GM12878 (cell line): ENCODE results near the gene DDR2. TPM values are rescaled to one million over a fixed set of nuclear protein-coding genes. Genes with fewer than 3 reads are reported as not detected.

Source experiments
- ATAC-seq: fragments of 200-7000 bp; cut with Tn5 transposase; 3 replicates; pipeline ENCODE4 v1.9.1; 2020; ENCODE audit warnings: mild to moderate bottlenecking, moderate library complexity
- BruUV-seq: library from RNA; stranded (reverse); fragments of 400-500 nt; replicated peaks from 2 replicates; lab custom pipeline; 2021; lab: Mats Ljungman, UMichigan
- CTCF ChIA-PET: fragments of 300-600 bp; sonication (Branson Sonifier 250); formaldehyde crosslinking; extraction: SDS; loops from one replicate; lab custom pipeline; 2021; ENCODE audit warnings: inconsistent platforms; lab: Yijun Ruan, JAX
- POLR2A ChIA-PET: fragments of 350-600 bp; formaldehyde crosslinking; extraction: SDS; loops from one replicate; lab custom pipeline; 2021; ENCODE audit warnings: inconsistent platforms; lab: Charles Lee
- RAD21 ChIA-PET: fragments of 300-600 bp; sonication (Branson Sonifier 250); formaldehyde crosslinking; loops from one replicate; lab custom pipeline; 2023; ENCODE audit warnings: antibody characterized with exemption; ENCODE audit not compliant: unreplicated experiment; lab: Charles Lee
- SMC1A ChIA-PET: fragments of 300-600 bp; sonication (Branson Sonifier 250); formaldehyde crosslinking; loops from one replicate; lab custom pipeline; 2023; ENCODE audit not compliant: unreplicated experiment, uncharacterized antibody; lab: Charles Lee
- DNase-seq: peaks from one replicate; pipeline ENCODE4 v3.0.0-alpha.2; 2011; ENCODE audit warnings: low read depth, low spot score
- FAIRE-seq: peaks from 3 replicates; lab custom pipeline; 2011; peaks lifted over from hg19 to GRCh38; lab: Jason Lieb, UNC
- H2AFZ ChIP-seq: 2 replicates; pipeline ENCODE4 v1.6.0; 2011; ENCODE audit warnings: low read depth, low read length, control low read depth; ENCODE audit not compliant: control insufficient read depth
- H3K27ac ChIP-seq: 2 replicates; pipeline ENCODE4 v1.5.1; 2011; ENCODE audit warnings: control low read depth; ENCODE audit not compliant: control insufficient read depth, insufficient read depth
- H3K27me3 ChIP-seq, 2 experiments: replicated peaks in 1 of 2; 2 replicates each; pipeline versions ENCODE4 v1.6.0 to v1.6.1; 2011; ENCODE audit warnings: low read length in 1 of 2; ENCODE audit not compliant: control insufficient read depth in 2 of 2, insufficient read depth in 2 of 2
- H3K36me3 ChIP-seq, 2 experiments: 2 replicates each; pipeline ENCODE4 v1.5.1; 2011; ENCODE audit warnings: low read length in 1 of 2; ENCODE audit not compliant: control insufficient read depth in 2 of 2, insufficient read depth in 2 of 2
- H3K4me1 ChIP-seq: 2 replicates; pipeline ENCODE4 v1.6.1; 2011; ENCODE audit warnings: mild to moderate bottlenecking, low read length, moderate library complexity, mixed read lengths; ENCODE audit not compliant: control insufficient read depth, insufficient read depth
- H3K4me2 ChIP-seq: 2 replicates; pipeline ENCODE4 v1.6.0; 2011; ENCODE audit warnings: control low read depth; ENCODE audit not compliant: control insufficient read depth, insufficient read depth
- H3K4me3 ChIP-seq: fragments of 200-600 bp; sonication (generic); 2 replicates; pipeline ENCODE4 v1.5.1; 2016
- H3K79me2 ChIP-seq: 2 replicates; pipeline ENCODE4 v1.6.0; 2011; ENCODE audit warnings: low read length; ENCODE audit not compliant: control insufficient read depth, insufficient read depth
- H3K9ac ChIP-seq: 2 replicates; pipeline ENCODE4 v1.8.0; 2011; ENCODE audit warnings: low read length, control low read depth, mixed read lengths; ENCODE audit not compliant: control insufficient read depth, insufficient read depth
- H3K9me3 ChIP-seq: replicated peaks from 3 replicates; pipeline ENCODE4 v1.5.1; 2011; ENCODE audit warnings: mild to moderate bottlenecking, low read length; ENCODE audit not compliant: control insufficient read depth, insufficient read depth
- H4K20me1 ChIP-seq: 2 replicates; pipeline ENCODE4 v1.6.0; 2011; ENCODE audit not compliant: control insufficient read depth, insufficient read depth
- BRCA1 ChIP-seq: IDR thresholded peaks from 2 replicates; pipeline ENCODE4 v1.6.1; 2011; ENCODE audit warnings: low read depth, low read length, improper control_type of control experiment
- CBX5 ChIP-seq: sonication (generic); IDR thresholded peaks from 2 replicates; pipeline ENCODE4 v1.6.1; 2016; ENCODE audit warnings: low read depth, moderate library complexity, mild to moderate bottlenecking, inconsistent platforms
- DPF2 ChIP-seq: fragments of 450-650 bp; IDR thresholded peaks from 2 replicates; pipeline ENCODE4 v1.6.1; 2017; ENCODE audit warnings: mild to moderate bottlenecking
- EED ChIP-seq: sonication (generic); IDR thresholded peaks from 2 replicates; pipeline ENCODE4 v1.6.1; 2016; ENCODE audit warnings: antibody characterized with exemption, low read depth
- MYB ChIP-seq: fragments of 150-350 bp; IDR thresholded peaks from 2 replicates; pipeline ENCODE4 v1.6.1; 2014; ENCODE audit warnings: mild to moderate bottlenecking, low read depth, low read length, borderline replicate concordance
- NR2C2 ChIP-seq: IDR thresholded peaks from 2 replicates; pipeline ENCODE4 v1.6.1; 2011; ENCODE audit warnings: borderline replicate concordance, low read depth; ENCODE audit not compliant: control insufficient read depth, insufficient read length
- POLR2A ChIP-seq: IDR thresholded peaks from 2 replicates; pipeline ENCODE4 v1.6.1; 2011; ENCODE audit warnings: low read depth, mild to moderate bottlenecking, low read length
- POU2F2 ChIP-seq: IDR thresholded peaks from 3 replicates; pipeline ENCODE4 v1.6.1; 2011; ENCODE audit warnings: low read depth, mild to moderate bottlenecking, low read length, borderline replicate concordance
- RELA ChIP-seq: fragments of 450-650 bp; IDR thresholded peaks from 2 replicates; pipeline ENCODE4 v1.8.0; 2014; ENCODE audit warnings: borderline replicate concordance; ENCODE audit not compliant: partially characterized antibody
- SMC3 ChIP-seq: IDR thresholded peaks from 2 replicates; pipeline ENCODE4 v1.6.1; 2011; ENCODE audit warnings: low read length, improper control_type of control experiment, borderline replicate concordance
- SREBF1 ChIP-seq: IDR thresholded peaks from 2 replicates; pipeline ENCODE4 v1.6.1; 2012; ENCODE audit warnings: mild to moderate bottlenecking, low read length
- SUZ12 ChIP-seq: fragments of 200-600 bp; sonication (generic); IDR thresholded peaks from one replicate; pipeline ENCODE4 v1.6.1; 2018; ENCODE audit warnings: antibody characterized with exemption, mild to moderate bottlenecking; ENCODE audit not compliant: unreplicated experiment
- TAF1 ChIP-seq: IDR thresholded peaks from 2 replicates; pipeline ENCODE4 v1.6.1; 2011; ENCODE audit warnings: mild to moderate bottlenecking, low read depth, low read length, borderline replicate concordance
- TBL1XR1 ChIP-seq: IDR thresholded peaks from 2 replicates; pipeline ENCODE4 v1.6.1; 2012; ENCODE audit warnings: low read depth, low read length, improper control_type of control experiment
- WGBS: methylation state at CpG from one replicate; pipeline ENCODE4 v1.1.6; 2016; ENCODE audit warnings: low lambda C conversion rate; ENCODE audit not compliant: insufficient replicate concordance, insufficient coverage; ENCODE audit errors: missing lambda C conversion rate; 5-methylcytosine and 5-hydroxymethylcytosine counted together
- in situ Hi-C: fragments of 300-500 bp; cut with MboI; formaldehyde crosslinking; loops from 9 replicates; pipeline ENCODE4 v1.14.3; 2018; ENCODE audit warnings: mixed read lengths
- intact Hi-C: fragments of 100-400 bp; cut with micrococcal nuclease; formaldehyde crosslinking; loops from one replicate; pipeline ENCODE4 v1.14.2; 2022; ENCODE audit not compliant: unreplicated experiment
- polyA plus RNA-seq, 11 experiments: library from polyadenylated mRNA; depleted of rRNA in 4 of 11; unstranded in 6 of 11; stranded (reverse) in 5 of 11; fragments of >200 nt; fragmentation: Nextera tagmentation in 4 of 11; fragmentation: Illumina TruSeq in 1 of 11; extraction: Ambion mirVana in 4 of 11; extraction: Trizol in 1 of 11; gene quantifications; 1 replicate in 1 of 11; 2 replicates in 10 of 11; pipeline versions ENCODE4 v1.2.1 to v1.2.3, GENCODE V29; 2011 to 2016; ENCODE audit warnings: inconsistent platforms in 2 of 11, missing spikeins in 2 of 11, low read depth in 1 of 11
- total RNA-seq, 4 experiments: library from RNA; depleted of rRNA in 3 of 4; stranded (reverse); fragments of >200 nt in 3 of 4; fragmentation: Illumina TruSeq in 1 of 4; extraction: Trizol in 1 of 4; gene quantifications; 2 replicates each; pipeline versions ENCODE4 v1.2.1 to v1.2.3, GENCODE V29; 2013 to 2021
- TF ChIP-seq, protein P1 (sequence below): IDR thresholded peaks from 2 replicates; pipeline ENCODE4 v1.6.1; 2012; ENCODE audit warnings: low read length, inconsistent platforms
- TF ChIP-seq, protein P2 (sequence below): IDR thresholded peaks from 2 replicates; pipeline ENCODE4 v1.6.1; 2012; ENCODE audit warnings: mild to moderate bottlenecking, low read depth, low read length

The DDR2 gene
- total and polyA plus RNA-seq, 10 of the 15 experiments (the other 5 are each of a cell fraction or from before 2014, with no cell fraction given): 1.9 to 8.8 (median 5.5) TPM

GRCh38 chr1:162670928-162671663 lies 38.8 kb downstream of the DDR2 start:
- DNase-seq: no peak
- Histone ChIP-seq H3K9ac (no peak overlapping the region), H3K4me1 (no peaks in the 10 kb centered on the region), H3K4me2 (no peak overlapping the region), H3K4me3 (no peak overlapping the region), H4K20me1 (no peaks in the 10 kb centered on the region), H3K27me3 (no peaks in the 10 kb centered on the region), H3K27ac (no peak overlapping the region), H3K36me3 (no peaks in the 10 kb centered on the region), H3K79me2 (no peaks in the 10 kb centered on the region), H3K9me3 (no peaks in the 10 kb centered on the region), H2AFZ (no peak overlapping the region)
- ChIA-PET SMC1A (interaction anchor here (0.7 to 2.4 kb wide), 8 partner anchors 9 to 58 kb away, joined by 3 to 7 read pairs (median 4); no protein-coding TSS in a partner anchor), CTCF (interaction anchor here (1.0 kb wide), 1 partner anchor 9 kb away, joined by 3 read pairs; no protein-coding TSS in a partner anchor), POLR2A (no interaction called here), RAD21 (no interaction called here)
- ATAC-seq: no peak
- in situ Hi-C loops (no loop called here), intact Hi-C loops (no loop called here)
- FAIRE-seq: no peak
- TF ChIP-seq POU2F2: no peak
- no peak for TF ChIP-seq CBX5
- no peak for TF ChIP-seq EED
- TF ChIP-seq SUZ12: no peak
- no peak for TF ChIP-seq BRCA1
- no peak for TF ChIP-seq TBL1XR1
- no peak for TF ChIP-seq RELA
- TF ChIP-seq TAF1: no peak
- no peak for TF ChIP-seq SREBF1
- TF ChIP-seq, protein P1, sequence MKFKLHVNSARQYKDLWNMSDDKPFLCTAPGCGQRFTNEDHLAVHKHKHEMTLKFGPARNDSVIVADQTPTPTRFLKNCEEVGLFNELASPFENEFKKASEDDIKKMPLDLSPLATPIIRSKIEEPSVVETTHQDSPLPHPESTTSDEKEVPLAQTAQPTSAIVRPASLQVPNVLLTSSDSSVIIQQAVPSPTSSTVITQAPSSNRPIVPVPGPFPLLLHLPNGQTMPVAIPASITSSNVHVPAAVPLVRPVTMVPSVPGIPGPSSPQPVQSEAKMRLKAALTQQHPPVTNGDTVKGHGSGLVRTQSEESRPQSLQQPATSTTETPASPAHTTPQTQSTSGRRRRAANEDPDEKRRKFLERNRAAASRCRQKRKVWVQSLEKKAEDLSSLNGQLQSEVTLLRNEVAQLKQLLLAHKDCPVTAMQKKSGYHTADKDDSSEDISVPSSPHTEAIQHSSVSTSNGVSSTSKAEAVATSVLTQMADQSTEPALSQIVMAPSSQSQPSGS: no peak
- no peak for TF ChIP-seq DPF2
- TF ChIP-seq POLR2A: no peak
- TF ChIP-seq, protein P2, sequence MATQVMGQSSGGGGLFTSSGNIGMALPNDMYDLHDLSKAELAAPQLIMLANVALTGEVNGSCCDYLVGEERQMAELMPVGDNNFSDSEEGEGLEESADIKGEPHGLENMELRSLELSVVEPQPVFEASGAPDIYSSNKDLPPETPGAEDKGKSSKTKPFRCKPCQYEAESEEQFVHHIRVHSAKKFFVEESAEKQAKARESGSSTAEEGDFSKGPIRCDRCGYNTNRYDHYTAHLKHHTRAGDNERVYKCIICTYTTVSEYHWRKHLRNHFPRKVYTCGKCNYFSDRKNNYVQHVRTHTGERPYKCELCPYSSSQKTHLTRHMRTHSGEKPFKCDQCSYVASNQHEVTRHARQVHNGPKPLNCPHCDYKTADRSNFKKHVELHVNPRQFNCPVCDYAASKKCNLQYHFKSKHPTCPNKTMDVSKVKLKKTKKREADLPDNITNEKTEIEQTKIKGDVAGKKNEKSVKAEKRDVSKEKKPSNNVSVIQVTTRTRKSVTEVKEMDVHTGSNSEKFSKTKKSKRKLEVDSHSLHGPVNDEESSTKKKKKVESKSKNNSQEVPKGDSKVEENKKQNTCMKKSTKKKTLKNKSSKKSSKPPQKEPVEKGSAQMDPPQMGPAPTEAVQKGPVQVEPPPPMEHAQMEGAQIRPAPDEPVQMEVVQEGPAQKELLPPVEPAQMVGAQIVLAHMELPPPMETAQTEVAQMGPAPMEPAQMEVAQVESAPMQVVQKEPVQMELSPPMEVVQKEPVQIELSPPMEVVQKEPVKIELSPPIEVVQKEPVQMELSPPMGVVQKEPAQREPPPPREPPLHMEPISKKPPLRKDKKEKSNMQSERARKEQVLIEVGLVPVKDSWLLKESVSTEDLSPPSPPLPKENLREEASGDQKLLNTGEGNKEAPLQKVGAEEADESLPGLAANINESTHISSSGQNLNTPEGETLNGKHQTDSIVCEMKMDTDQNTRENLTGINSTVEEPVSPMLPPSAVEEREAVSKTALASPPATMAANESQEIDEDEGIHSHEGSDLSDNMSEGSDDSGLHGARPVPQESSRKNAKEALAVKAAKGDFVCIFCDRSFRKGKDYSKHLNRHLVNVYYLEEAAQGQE: no peak
- no peak for TF ChIP-seq SMC3
- TF ChIP-seq MYB: no peak
- no peak for TF ChIP-seq NR2C2
- BruUV-seq: no TSS peak
- WGBS: 38% methylated on average over 8 of the region's 8 CpGs
